ENCODE data around the gene C8B.

Gene C8B

GRCh38 chr1:56965916-56966697 lies at the start of gene C8B:
TSS of gene C8B (minus strand) at chr1:56966015. CDS start at chr1:56965948, 67 bp downstream.
- no peak for DNase-seq

GRCh38 chr1:57015071-57015470 lies 49.3 kb upstream of the C8B start:
- no peak for DNase-seq

DNA sequence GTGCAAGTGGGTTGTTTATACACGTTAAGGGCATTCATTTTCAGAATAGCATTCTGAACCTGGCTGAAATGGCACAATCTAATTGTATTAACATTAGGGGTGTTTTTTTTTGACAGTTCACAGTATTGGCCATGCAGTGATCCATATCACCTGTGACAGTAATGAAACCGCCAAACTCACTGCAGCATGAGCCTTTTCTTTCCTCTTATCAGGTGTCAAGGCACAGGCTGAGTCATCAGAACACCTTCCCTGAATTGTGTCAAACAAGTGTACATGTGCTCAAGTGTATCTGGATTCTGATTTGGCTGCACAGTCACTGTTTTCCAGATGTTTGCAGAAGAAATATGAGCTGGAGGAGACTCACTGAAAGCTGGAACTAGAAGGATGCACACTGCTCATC lies 47.7 kb upstream of the C8B start:
- no peak for DNase-seq

DNA sequence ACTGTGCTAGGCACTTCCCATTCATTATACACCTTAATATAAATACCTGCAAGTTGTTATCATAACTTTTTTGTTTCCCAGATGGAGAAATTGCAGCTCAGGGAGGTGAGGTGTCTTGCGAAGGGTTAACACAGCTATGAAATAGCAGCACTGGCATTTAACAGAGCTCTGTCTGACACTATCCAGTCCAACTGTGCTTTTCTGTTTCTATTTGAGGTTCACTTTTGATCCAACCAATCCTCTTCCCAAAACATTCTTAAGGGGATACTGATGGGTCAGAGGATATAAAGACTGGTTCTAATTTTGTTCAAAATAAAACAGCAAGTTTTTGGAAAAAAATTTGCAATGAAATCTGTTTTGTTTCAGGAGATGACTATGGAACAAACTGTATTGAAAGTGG lies 46.5 kb upstream of the C8B start:
- DNase-seq = no peak

- no peak for DNase-seq
Measured at GRCh38 chr1:57010511-57010910, 44.7 kb upstream of the C8B start.

- DNase-seq = no peak
Measured at GRCh38 chr1:57007948-57008347, 42.1 kb upstream of the C8B start.

DNA sequence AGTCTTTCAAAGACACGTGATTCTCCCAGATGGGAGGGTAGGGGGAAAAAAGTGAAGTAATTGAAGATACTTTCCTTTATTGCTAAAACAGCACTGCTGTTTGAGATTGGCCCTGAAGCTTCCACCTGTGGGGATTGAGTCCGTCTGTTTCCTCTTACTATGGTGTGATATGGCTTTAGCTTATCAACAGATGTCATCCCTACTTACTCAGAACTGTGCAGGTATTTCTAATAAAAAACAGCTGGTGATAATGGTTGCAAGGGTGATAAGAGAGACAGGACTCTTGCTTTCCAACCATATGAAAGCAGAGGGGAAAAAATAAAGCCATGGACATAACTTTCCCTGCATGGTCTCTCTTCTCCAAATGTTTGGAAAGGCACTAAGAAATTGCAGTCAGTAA lies 41.7 kb upstream of the C8B start:
- no peak for DNase-seq

- DNase-seq = no peak
Measured at GRCh38 chr1:57003398-57004139, 37.8 kb upstream of the C8B start.

DNA sequence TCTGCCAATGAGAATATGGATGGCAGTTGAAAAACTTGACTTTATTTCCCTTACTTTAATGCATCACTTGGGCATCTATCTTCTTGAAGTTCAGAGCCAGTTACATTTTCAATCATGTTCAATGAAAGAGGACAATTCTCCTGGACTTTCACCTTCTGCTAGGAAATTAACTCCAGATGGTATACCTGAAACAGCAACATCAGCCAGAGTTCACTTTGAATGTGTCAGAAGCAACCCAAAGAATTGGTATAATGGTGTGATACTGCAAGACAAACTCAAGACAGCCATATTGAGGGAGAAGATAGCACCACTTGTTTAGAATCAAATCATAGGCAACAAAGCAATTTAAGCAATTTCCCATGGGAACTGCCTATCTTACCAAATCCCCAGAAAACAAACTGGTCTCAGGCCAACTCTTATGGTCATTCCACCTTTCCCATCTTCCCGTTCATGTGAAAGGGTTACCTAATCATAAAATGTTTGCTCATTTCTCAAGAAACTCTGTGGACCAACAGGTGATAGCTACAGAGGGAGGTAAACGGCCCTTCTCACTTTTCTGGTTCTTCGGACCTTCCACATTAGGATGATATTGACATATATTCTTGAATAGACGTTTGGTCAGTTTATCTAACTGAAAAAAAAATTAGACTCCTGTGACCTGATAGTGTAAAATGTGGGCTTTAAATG lies 29.7 kb upstream of the C8B start:
- DNase-seq = no peak

GRCh38 chr1:56993475-56993874 lies 27.7 kb upstream of the C8B start:
- no peak for DNase-seq

GRCh38 chr1:56992318-56993125 lies 26.7 kb upstream of the C8B start:
- DNase-seq = no peak

- no peak for DNase-seq
Measured at GRCh38 chr1:56991576-56991975, 25.8 kb upstream of the C8B start.

DNA sequence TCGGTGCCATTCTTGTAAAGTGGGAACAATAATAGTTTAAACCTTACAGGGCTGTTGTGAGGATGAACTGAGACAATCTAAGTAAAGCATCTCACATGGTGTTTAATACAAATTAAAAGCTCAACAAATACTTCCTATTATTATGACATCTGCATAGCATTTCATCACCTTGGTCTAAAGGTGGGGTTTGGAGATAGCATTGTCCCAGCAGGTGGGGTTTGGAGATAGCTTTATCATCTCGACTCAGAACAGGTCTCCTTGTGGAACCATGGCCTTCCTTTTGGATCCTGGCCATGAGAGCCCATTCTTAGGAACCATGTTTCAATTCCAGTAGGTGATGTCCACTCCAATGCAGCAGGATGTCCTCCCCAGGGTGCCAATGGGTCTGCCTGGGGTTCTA lies 20.6 kb upstream of the C8B start:
- DNase-seq = no peak

- no peak for DNase-seq
Measured at GRCh38 chr1:56985857-56986256, 20.0 kb upstream of the C8B start.

DNA sequence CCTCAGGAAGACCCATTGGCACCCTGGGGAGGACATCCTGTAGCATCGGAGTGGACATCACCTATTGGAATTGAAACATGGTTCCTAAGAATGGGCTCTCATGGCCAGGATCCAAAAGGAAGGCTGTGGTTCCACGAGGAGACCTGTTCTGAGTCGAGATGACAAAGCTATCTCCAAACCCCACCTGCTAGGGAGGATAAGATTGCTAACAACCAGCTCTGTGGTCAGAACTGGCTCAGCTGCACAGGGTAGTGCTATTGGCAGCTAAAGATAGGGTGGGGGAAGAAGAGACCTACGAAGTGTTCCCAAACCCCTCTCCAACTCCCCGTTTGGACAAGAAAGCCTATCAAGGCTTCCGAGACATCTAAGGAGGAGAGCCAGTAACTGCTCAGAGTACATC lies 17.7 kb upstream of the C8B start:
- DNase-seq = no peak

DNA sequence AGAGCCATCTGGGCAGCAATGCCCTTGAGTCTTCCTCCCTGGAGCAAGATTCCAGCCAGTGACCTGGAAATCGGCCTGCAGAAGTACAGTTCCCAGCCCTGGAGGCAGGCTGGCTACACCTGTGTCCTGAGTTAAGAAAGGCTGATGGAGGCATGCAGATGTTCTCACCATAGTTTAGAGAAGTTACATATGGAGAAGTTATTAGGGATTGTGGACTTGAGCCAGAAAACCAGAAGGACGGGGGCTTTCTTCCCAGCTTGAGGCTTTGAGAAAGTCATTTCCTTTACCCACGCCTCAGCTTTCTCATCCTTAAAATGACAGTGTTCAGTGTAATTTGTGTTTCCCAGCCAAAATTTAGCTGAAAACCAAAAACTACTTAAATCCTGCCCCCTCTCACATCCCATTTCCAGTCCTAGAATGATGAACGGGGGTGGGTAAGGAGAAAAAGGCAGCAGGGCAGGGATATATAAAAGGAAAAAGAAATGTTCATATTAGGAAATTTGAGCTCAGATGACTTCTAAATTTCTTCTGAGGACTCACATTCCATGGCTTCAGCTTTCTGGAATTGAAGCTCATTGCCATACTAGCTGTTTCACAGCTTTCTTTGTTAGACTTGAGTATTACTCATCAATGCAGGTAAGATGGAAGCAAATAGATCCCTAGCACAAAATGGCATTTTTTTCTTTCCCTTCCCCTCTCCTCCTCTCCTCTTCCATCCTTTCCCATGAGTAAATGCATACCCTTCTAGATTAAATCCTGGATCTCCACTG lies 14.4 kb upstream of the C8B start:
- DNase-seq = no peak

DNA sequence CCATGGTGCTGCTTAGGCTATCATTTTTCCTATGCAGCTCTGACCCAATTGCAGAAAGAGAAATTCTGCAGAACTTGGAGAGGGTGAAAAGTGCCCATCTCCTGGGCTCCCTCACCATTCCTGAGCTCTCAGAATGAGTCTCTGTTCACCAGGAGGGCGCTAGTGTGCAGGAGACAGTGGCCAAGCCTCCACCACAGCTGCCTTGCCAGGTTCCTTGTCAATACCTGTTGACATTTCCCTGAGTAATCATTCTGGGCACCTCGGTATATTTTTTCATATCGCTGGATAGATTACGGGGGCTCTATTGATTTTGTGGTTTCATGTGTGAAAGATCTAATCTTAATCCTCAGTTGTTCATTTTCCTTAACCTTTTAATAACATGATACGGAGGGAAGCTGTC lies 13.0 kb upstream of the C8B start:
- DNase-seq = no peak

DNA sequence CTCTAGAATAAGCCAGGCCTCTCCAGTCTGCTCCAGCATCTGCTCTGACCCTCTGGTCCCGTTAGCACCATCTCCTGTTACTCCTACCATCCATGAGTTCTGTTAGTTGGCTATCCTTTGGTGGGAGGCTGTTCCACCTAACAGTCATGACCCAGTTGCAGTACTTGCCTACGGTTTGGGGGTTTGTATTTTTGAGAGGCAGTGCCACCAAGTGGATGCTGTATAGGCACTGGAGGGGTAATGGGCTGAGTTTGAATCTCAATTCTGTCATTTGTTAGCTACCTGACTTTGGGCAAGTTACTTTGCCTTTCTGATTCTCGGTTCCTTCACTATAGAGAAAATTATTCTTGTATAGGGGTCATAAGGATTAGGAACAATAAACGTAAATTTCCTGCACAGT lies 12.1 kb upstream of the C8B start:
- no peak for DNase-seq

DNA sequence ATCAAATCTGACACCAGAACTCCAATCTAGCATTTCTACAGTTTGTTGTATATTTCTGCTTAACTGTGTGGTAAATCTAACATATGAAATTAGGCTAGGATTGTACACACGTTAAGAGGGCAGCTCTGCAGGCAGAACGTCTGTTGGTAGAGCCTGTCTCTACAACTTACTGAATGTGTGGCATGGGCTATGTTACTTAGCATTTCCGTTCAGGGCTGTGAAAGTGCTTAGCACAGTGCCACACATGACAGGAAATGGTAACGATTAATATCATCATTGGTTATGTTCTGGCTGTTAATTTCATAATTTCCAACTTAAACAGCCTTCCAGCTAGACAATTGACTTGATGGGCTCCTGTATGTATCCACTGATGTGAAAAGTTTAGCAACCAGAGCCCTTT lies 9.6 kb upstream of the C8B start:
- DNase-seq = no peak

- DNase-seq = no peak
Measured at GRCh38 chr1:56973923-56974742, 8.3 kb upstream of the C8B start.

GRCh38 chr1:56972976-56973375 lies 7.2 kb upstream of the C8B start:
- no peak for DNase-seq

Data from EL (cell line).